Measurements from ENCODE around the gene CIDEC. TPM values are rescaled to one million over a fixed set of nuclear protein-coding genes. Genes with fewer than 3 reads are reported as not detected.

Gene CIDEC
- total and polyA plus RNA-seq, 9 of the 15 experiments (the other 6 are each of a cell fraction or from before 2014, with no cell fraction given): not detected

- peak; percentile 47; the same call in 1 of the 2 replicates for TF ChIP-seq SMARCA4 (IDR thresholded peaks at IDR 0.05)
- TF ChIP-seq ZNF224 (CRISPR knock-in tag; IDR thresholded peaks at IDR 0.05): no peak
- peak; percentile 50; the same call in 1 of the 2 replicates for TF ChIP-seq GABPA (tag; conservative IDR thresholded peaks at IDR 0.05; ENCODE audit: low read depth)
- TF ChIP-seq RCOR1 (IDR thresholded peaks at IDR 0.05; ENCODE audit: borderline replicate concordance in 1 of 2, low read depth in 2 of 2, low read length in 2 of 2): peak in 1 of 2 experiments; percentile 52; a peak in 1 of 4 replicates
- TF ChIP-seq BHLHE40 (IDR thresholded peaks at IDR 0.05; ENCODE audit: low read length): peak; percentile 72
- TF ChIP-seq GTF2F1 (IDR thresholded peaks at IDR 0.05; ENCODE audit: low read depth, low read length): 0 out of 2 replicates have a peak, but pooled peaks have one; percentile 36
- TF ChIP-seq ZC3H8 (IDR thresholded peaks at IDR 0.05): no peak
- 0 out of 4 replicates have a peak, but pooled peaks of 1 of the 2 experiments have one; percentile 10 for TF ChIP-seq TRIM24 (IDR thresholded peaks at IDR 0.05)
- peak; percentile 64 to 95 (median 87) for TF ChIP-seq YY1 (IDR thresholded peaks at IDR 0.05; ENCODE audit: borderline replicate concordance in 1 of 3, control insufficient read depth in 1 of 3, extremely low read depth in 1 of 3, insufficient read depth in 3 of 3, insufficient read length in 1 of 3, insufficient replicate concordance in 2 of 3, low read depth in 1 of 3, low read length in 2 of 3)
- TF ChIP-seq ZNF41 (CRISPR knock-in tag; conservative IDR thresholded peaks at IDR 0.05): 0 out of 2 replicates have a peak, but pooled peaks have one; percentile 27
- peak; percentile 20; the same call in 1 of the 2 replicates for TF ChIP-seq PHF8 (IDR thresholded peaks at IDR 0.05; ENCODE audit: borderline replicate concordance, low read length)
- TF ChIP-seq TEAD4 (IDR thresholded peaks at IDR 0.05; ENCODE audit: low read length): peak; percentile 21; the same call in 1 of the 2 replicates
- no peak for TF ChIP-seq TEAD4 (CRISPR knock-in tag; IDR thresholded peaks at IDR 0.05; ENCODE audit: borderline replicate concordance)
- TF ChIP-seq TEAD2 (tag; IDR thresholded peaks at IDR 0.05): 0 out of 2 replicates have a peak, but pooled peaks have one; percentile 8
- no peak for TF ChIP-seq THRA (IDR thresholded peaks at IDR 0.05)
- TF ChIP-seq ZNF592 (IDR thresholded peaks at IDR 0.05): peak; percentile 95
- TF ChIP-seq NRF1 (conservative IDR thresholded peaks at IDR 0.05 in 1 of 2, IDR thresholded peaks at IDR 0.05 in 1 of 2): peak; percentile 90 to 91
- no peak for TF ChIP-seq ZNF444 (CRISPR knock-in tag; IDR thresholded peaks at IDR 0.05)
- TF ChIP-seq POLR2A (conservative IDR thresholded peaks at IDR 0.05): no peak
- no peak for TF ChIP-seq ATF1 (CRISPR knock-in tag; IDR thresholded peaks at IDR 0.05)
- peak; percentile 68 for TF ChIP-seq ATF1 (tag; IDR thresholded peaks at IDR 0.05)
These were observed 17.6 kb upstream of the CIDEC start (continued) for GRCh38 chr3:9897408-9898372.
